Epithelial cell of prostate (primary cell): ENCODE results near the gene NCR2.
A peak's percentile ranks its signal among the peaks of the same experiment; 100 is the strongest.
"Not testable (repeated sequence)": the region's sequence is repeated elsewhere in the genome, so short reads cannot be mapped to it uniquely, and the experiment has no call there.

ENCODE experiments used
- DNase-seq: peaks from one replicate; pipeline ENCODE4 v3.0.0-alpha.2; 2011; ENCODE audit warnings: low read depth, low spot score
- H3K27ac ChIP-seq: fragments of 450-650 bp; 2 replicates; pipeline ENCODE4 v1.5.1; 2017; ENCODE audit warnings: mild to moderate bottlenecking

NCR2 gene, protein sequence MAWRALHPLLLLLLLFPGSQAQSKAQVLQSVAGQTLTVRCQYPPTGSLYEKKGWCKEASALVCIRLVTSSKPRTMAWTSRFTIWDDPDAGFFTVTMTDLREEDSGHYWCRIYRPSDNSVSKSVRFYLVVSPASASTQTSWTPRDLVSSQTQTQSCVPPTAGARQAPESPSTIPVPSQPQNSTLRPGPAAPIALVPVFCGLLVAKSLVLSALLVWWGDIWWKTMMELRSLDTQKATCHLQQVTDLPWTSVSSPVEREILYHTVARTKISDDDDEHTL

DNA sequence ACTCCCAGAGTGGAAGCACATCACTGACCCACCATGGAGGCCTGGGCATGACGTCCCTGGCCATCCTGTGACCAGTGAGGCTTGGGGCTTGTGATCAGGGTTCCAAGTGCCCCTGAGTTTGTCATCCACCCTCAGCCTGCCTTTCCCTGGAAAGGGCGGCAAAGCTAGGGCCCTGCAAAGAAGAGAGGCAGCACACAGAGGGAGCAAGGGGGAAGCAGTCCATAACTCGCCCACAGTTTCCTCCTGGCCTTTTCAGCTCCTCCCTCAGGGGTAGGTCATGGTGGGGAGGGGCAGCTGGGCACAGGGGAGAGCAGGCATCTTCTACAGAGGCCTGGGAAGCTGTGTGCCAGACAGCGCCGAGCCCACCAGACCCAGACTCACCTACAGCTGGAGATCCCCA is at the start of gene NCR2:
TSS of gene NCR2 (plus strand) at position 313 of the 400 bp plus-strand sequence. CDS start 269 bp downstream, outside the sequence.
- no peak for DNase-seq
- H3K27ac ChIP-seq = no peak within 1 kb of the TSS

DNA sequence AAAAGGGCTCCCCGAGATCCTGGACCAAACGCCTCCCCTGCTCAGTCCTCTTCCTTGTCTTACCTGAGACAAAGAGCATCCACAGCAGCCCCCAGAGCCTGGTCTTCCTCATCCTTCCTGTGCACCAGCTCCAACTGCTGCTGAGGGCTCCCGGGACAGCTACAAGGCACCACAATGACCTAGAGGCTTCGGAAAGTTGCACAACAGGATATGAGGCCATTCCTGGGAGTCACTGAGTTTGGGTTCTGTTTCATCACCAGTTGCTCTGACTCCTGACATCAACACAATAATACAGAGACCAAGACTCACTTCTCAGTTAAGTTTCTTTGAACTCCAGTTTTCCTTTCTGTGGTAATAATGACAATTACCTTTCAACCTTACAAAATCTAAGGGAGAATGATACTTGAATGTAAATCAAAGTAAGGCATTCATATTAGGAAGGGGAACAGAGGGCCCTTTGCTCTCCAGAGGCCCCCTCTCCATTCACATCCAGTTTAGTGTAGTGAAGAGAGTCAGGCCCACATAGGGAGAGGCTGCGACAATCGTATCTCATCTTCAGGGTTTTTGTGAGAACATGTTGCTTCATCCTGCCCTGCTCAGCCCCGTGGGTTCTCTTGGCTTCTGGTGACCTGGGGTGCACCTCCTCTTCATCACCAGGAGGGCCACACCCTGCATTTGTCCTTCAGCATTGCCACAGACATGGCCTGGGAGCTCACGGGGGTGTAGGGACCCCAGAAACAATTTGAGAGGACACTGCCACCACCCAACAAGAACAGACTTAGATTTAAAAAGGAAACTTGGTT is 48.7 kb upstream of the NCR2 start, which contains the start of gene TREM1:
TSS of gene TREM1 (minus strand) at position 139 of the 803 bp plus-strand sequence. CDS start at position 112, 27 bp downstream.
- peak; percentile 73 for DNase-seq
- H3K27ac ChIP-seq = peak within 1 kb of the TSS; percentile 73

DNA sequence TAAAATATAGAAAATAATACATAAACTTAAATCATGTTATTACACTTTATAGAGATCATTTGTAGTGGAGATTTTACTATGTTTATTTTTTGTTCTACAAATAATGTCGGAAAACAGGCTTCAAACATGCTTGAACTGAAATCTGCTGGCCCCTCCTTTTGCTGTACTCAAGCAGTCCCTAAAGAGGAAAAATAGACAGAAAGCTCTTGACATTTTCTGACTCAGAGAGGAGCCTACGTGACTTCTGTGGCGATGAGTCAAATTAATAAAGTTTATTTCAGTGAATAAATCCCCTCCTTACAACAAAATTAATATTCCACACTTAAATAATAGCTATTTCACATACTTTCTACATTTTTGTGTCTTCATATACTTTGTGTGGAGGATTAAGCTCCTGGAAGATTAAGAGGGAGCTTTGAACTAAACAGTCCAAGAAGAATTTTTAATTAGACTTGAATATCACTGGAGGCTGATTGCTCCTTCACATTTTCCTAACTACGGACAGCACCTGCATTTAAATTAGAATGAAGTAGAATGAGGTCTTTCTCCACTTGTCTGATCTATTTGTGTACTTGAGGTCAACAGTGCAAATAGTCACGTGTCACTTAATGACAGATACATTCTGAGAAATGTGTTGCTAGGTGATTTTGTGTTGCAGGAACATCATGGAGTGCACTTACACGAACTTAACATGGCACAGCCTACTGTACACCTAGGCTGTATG is 47.2 kb upstream of the NCR2 start:
- peak overlapping the region; percentile 73 for H3K27ac ChIP-seq
- peak; percentile 37 for DNase-seq

DNA sequence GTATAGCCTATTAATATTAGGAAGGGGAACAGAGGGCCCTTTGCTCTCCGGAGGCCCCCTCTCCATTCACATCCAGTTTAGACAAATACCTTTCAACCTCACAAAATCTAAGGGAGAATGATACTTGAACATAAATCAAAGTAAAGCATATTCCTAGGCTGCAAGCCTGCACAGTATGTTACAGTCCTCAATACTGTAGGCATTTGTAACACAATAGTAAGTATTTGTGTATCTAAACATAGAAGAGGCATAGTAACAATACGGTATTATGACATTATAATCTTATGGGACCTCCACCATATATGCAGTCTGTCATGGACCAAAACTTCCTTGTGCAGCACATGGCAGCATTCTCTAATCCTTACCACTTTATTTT is 46.7 kb upstream of the NCR2 start:
- no peak for DNase-seq
- no peak overlapping the region for H3K27ac ChIP-seq

DNA sequence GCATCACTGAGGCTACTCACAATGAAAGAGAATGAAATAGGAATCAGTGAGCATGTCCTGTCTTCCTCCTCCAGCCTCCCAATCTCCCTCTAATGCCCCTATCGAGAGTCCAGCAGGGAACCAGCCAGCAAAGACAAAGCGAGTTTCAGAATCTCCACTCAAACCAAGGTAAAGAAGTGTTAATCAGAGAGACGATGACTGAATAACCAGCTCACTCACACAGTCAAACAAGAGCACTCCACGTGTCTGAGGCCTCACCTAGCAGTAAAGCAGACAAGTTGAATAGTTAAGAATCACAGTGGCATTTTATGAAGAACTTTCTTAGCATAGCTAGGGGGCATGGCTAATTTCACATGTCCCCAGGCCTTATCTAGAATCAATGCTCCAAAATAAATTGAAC is 45.6 kb upstream of the NCR2 start:
- no peak overlapping the region for H3K27ac ChIP-seq
- DNase-seq = no peak

DNA sequence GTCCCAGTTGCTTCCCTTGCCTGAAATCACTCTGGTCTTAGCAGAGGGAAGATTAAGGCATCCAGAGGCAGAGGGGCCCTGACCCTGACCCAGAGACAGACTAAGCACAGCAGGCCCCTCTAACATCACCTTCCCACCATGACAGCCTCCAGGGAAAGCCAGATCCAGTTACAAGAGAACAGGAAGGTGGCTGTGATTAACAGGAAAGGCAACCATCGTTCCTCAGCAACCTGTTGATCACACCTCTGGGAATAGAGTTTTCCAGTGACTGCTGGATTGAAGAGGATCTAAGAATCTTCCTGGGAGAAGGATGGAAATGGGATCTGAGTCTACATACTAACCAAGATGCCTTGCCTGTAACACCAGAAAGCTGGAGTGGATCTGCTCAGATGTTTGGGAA is 43.7 kb upstream of the NCR2 start:
- no peak overlapping the region for H3K27ac ChIP-seq
- no peak for DNase-seq

DNA sequence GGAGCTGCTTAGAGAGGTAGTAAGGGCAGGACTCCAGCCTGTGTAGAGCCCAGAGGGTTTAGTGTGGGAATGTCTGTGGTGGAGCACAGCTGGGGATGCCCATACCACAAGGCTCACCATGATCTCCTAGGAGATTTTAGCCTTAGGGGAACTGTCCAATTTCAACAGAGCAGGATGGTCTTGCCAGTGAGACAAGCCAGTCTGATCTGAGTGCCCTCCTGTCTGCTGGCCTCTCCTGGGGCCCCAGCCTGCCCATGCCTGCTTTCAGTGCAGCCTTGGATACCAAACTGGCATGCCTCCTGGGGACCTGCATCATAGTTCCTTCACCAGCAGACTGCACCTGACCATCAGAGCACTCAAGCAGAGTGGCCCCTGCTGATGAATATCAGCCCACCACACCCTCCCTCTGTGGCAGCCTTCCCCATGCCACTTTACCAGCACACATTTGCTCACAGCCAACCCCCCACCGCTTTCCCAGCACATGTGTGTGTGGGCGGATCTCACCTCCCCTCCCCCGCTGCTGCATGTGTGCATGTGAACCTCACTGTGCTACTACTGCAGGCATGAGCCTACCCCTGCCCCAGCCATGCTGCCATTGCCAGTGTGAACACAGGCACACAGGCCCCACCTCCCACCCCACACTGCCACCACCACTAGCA is 41.1 kb upstream of the NCR2 start:
- no peak for DNase-seq
- H3K27ac ChIP-seq = no peak overlapping the region

DNA sequence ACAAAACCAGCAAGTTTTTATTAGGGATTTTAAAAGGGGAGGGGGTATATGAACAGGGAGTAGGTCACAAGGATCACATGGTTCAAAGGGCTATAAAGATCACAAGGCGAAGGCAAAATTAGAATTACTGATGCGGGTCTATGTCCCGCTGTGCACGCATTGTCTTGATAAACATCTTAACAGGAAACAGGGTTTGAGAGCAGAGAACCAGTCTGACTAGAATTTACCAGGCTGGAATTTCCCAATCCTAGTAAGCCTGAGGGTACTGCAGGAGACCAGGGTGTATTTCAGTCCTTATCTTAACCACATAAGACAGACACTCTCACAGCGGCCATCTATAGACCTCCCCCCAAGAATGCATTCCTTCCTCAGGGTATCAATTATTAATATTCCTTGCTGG is 38.2 kb upstream of the NCR2 start:
- H3K27ac ChIP-seq, DNase-seq: not testable (repeated sequence)

DNA sequence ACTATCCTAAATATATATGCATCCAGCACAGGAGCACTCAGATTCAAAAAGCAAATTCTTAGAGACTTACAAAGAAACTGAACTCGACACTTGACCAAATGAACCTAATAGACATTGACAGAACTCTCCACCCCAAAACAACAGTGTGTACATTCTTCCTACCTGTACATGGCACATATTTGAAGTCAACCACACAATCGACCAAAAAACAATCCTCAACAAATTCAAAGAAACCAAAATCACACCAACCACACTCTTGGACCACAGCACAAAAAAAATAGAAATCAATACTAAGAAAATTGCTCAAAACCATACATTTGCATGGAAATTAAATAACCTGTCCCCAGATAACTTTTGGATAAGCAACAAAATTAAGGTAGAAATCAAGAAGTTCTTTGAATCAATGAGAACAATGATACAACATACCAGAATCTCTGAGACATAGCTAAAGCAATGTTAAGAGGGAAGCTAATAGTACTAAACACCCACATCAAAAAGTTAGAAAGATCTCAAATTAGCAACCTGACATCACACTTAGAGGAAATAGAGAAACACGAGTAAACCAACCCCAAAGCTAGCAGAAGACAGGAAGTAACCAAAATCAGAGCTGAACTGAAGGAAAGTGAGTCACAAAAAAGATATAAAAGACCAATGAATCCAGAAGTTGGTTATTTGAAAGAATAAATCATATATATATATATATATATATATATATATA is 36.5 kb upstream of the NCR2 start:
- no peak overlapping the region for H3K27ac ChIP-seq
- DNase-seq = no peak

DNA sequence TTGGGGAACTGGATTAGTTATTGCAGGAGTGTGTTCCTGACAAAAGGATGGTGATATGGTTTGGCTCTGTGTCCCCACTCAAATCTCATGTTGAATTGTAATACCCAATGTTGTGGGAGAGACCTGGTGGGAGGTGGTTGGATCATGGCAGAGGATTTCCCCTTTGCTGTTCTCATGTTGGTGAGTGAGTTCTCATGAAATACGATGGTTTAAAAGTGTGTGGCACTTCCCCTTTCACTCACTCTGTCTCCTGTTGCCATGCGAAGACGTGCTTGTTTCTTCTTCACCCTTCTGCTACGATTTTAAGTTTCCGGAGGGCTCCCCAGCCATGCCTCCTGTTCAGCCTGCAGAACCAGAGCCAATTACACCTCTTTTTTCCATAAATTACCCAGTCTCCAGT is 32.8 kb upstream of the NCR2 start:
- no peak for DNase-seq

DNA sequence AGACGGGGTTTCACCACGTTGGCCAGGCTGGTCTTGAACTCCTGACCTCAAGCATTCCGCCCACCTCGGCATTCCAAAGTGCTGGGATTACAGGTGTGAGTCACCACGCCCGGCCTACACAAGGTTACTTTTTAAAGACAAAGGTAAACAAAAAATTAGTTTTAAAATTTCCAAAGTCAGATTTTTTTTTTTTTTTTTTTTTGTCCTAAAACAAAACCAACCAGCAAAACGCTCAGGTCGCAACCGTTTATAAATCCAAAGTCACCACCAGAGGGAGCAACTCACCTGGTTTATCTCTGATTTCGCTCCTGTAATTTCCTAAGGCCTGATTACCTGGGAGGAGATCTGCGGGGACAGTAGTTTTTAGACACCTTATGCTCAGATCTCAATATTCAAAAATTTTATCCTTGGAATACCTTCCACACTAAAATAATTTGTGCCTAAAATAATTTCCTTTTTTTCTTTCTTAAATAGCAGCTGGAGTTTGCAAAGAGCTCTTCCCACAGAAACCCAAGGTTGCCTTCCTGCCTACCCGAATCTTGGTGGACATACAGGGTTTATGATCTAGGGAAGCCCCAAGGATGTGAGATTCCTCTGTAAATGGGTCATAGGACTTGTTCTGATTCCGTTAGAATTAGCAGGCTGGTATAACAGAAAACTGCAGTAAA is 29.1 kb upstream of the NCR2 start:
- H3K27ac ChIP-seq = no peak overlapping the region
- no peak for DNase-seq

More for the DNA sequence above, 32.8 kb upstream of the NCR2 start:
- no peak overlapping the region for H3K27ac ChIP-seq

DNA sequence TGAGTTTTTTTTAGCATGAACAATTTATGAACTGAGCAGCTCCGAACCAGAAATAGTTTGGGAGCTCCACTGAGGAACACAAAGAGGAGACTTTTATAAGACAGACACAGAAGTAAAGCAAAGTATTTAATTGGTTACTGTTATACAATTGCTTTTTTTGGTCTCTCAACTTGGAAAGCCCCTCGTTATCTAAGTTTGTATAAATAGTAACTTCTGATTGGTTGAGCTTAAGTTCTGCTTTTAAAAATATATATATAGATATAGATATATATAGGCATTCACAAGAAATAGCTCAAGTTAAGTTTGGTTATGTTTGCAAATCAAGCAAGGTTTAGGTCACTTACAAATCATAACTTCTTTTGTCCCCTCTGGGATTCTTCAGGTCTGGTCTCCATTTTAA is 20.2 kb upstream of the NCR2 start:
- H3K27ac ChIP-seq = no peak overlapping the region
- no peak for DNase-seq

DNA sequence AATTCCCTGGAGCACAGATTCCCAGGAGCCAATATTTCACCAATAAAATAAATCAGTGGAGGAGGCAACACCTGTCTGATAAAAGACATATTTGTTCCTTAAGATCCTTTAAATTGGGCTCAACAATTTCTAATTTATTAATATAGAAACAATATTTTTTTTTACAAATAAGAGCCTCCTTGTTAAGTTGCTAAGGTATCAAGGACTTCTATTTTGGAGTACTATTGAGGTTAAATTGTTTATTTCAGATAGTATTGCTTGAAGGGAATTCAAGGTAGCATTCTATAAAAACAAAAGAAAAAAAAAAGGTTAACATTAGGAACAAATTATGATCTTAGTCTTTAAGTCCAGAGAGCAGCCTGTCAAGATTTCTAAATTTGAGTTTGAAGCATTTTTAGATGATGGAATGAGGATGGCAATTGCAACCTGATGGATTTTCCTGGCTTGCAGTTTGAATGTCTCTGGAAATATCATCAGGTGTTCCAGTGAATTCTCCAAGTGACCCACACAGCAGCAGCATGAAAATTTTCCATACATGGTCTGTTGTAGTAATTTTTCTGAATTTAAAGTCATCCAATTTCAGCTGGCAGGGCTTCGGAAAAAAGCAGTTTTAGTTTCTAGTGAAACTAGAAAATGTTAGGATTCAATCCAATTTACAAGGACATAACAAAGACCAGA is 19.3 kb upstream of the NCR2 start:
- no peak overlapping the region for H3K27ac ChIP-seq
- no peak for DNase-seq

DNA sequence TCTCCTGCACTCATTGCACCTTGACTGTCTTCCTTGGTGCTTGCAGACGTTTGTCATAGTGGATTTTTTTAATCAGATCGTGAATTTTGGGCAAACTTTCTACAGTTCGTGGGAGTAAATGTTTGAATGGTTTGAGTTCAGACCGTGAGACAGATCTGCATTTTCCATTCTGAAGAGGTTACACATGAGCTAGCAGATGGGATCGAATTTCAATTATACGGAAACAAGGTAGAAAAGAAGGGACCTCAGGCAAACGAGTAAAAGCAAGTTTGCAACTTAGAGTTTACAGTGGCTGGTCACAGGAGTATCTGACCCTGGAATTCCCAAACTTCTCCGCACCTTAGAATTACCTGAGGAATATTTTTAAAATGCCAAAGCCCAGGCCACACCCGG is 17.2 kb upstream of the NCR2 start:
- no peak for DNase-seq
- no peak overlapping the region for H3K27ac ChIP-seq

DNA sequence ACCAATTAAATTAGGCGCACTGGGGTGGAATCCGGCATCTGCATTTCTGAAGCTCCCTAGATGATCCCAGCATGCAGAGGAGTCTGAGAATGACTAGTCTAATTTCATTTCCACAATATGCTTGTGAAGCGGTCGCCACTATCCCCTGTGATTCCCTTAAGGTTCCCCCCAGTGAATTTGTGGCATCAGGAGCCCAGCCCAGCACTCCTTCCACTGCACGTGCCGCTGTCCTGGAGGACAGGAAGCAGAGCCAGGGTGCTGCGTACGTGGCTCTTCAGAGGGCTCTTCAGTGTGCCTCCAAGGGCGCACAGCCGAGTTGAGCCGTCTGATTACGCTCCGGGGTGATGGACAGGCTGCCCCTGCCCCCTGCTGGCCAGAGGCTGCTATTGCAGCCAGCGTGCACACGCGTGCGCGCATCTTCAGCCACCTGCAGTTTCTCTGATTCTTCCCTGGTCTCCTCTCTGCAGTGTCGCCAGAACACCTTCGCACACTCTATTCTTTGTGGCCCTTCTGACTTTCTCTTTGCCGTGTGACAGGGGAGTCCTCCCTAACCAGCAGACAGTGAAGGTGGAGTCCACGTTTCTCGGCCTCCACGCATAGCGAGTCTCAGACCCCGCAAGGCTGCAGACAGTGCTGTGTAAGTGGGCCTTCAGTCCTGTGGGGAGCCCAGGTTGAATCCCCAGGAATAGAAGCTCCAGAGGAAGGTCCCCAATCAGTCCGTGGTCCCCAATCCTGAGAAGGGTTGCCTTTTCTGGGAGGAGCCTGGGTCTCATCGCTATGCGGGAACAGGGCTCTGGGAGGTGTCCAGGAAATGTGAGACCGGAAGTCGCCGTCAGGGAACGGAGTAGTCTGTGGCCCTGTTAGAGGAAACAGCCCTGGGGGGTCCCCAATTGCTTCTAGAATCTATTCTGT is 16.5 kb upstream of the NCR2 start:
- H3K27ac ChIP-seq = no peak overlapping the region
- DNase-seq = peak; percentile 34

DNA sequence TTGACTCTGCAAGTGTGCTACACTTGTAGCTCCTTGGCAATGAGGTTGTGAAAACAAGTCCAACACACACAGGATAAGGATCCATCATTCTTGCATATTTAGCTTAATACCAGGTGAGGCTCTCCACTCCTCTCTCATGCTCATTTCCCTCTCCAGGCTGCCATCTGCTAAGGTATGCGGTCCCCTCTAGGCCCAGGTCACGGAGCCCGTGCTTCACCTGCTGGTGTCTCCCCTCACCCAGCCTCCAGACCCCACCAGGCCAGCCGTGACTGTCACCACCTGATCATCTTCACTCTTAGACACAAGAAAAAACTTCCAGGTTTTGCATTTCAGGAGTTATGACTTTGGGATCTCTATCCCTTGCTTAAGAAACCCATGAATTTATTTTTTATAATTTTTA is 14.2 kb upstream of the NCR2 start:
- DNase-seq = no peak
- no peak overlapping the region for H3K27ac ChIP-seq

DNA sequence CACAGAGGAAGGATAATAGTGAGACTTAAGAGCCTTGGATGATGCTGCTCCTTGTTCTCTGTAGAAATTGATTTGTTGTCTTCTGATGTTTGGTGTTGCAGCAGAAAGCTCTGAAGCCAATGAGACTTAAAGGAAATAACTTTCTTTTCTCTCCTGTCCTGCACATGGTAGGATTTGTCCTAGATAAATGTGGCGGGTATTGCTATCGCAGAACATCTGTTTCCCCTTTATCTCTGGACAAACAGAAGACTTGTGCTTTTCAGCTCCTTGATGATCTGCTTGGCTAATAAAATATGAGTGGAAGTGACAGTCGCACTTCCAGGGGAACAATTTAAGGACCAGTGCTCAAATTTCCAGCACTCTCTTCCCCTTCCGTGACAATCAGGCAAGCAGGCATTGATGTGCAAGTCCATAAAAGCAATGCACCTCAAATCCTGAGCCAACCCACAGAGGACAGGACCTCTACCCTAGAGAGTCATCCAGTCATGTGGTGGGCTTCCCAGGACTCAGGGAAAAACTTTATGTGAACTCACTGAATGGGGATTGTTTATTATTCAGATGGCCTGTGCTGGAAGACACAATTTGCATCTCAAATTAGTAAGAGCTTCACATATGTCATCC is 9.9 kb upstream of the NCR2 start:
- no peak overlapping the region for H3K27ac ChIP-seq

More for the DNA sequence above, 9.9 kb upstream of the NCR2 start:
- no peak for DNase-seq
